Left kidney (tissue), 2 donors: ENCODE measurements around the gene TUBA4A. TPM values are rescaled to one million over a fixed set of nuclear protein-coding genes. Genes with fewer than 3 reads are reported as not detected.
"Not testable (repeated sequence)": the region's sequence is repeated elsewhere in the genome, so short reads cannot be mapped to it uniquely, and the experiment has no call there.

Experiments
- DNase-seq: peaks from one replicate; pipeline ENCODE4 v3.0.0-alpha.2; 2013
- polyA plus RNA-seq: library from polyadenylated mRNA; unstranded; fragments of 120-200 nt; gene quantifications from one replicate; pipeline ENCODE4 v1.2.1, GENCODE V29; 2013; ENCODE audit not compliant: insufficient read length

Gene TUBA4A
- polyA plus RNA-seq, 1 donor, result 25.2 TPM

GRCh38 chr2:219270055-219270372 is 16.3 kb upstream of the TUBA4A start:
- no peak for DNase-seq

GRCh38 chr2:219269362-219270054 is 15.8 kb upstream of the TUBA4A start:
- no peak for DNase-seq

- DNase-seq, result no peak
These were observed 14.6 kb upstream of the TUBA4A start for GRCh38 chr2:219268294-219268693.

- DNase-seq, result no peak
These were observed 13.2 kb upstream of the TUBA4A start for GRCh38 chr2:219266886-219267285.

- DNase-seq, result no peak
These were observed 12.5 kb upstream of the TUBA4A start for GRCh38 chr2:219266232-219266631.

GRCh38 chr2:219261024-219261855 is 7.5 kb upstream of the TUBA4A start:
- no peak for DNase-seq

- not testable (repeated sequence) for DNase-seq
These were observed 5.2 kb upstream of the TUBA4A start for GRCh38 chr2:219258942-219259341.

- no peak for DNase-seq
These were observed 978 bp upstream of the TUBA4A start for GRCh38 chr2:219254590-219255201.

GRCh38 chr2:219252900-219253752 is 592 bp downstream of the TUBA4A start, which contains the start of gene TUBA4B:
Gene TUBA4B (plus strand): TSS chr2:219253243. CDS start chr2:219253408, 165 bp downstream.
- DNase-seq, result no peak

- no peak for DNase-seq
These were observed 1.2 kb downstream of the TUBA4A start for GRCh38 chr2:219252570-219252899.

GRCh38 chr2:219252084-219252483 is 1.6 kb downstream of the TUBA4A start:
- DNase-seq, result no peak

GRCh38 chr2:219251656-219252055 is 2.1 kb downstream of the TUBA4A start:
- DNase-seq, result no peak

GRCh38 chr2:219250049-219250781 is 3.5 kb downstream of the TUBA4A start:
- no peak for DNase-seq

- DNase-seq, result peak; percentile 63
These were observed 4.3 kb downstream of the TUBA4A start for GRCh38 chr2:219249203-219249980.

GRCh38 chr2:219248845-219249202 is 4.9 kb downstream of the TUBA4A start:
- no peak for DNase-seq

GRCh38 chr2:219247678-219248642 is 5.8 kb downstream of the TUBA4A start:
- DNase-seq, result no peak

GRCh38 chr2:219246559-219246958 is 7.2 kb downstream of the TUBA4A start:
- DNase-seq, result no peak

- DNase-seq, result no peak
These were observed 7.9 kb downstream of the TUBA4A start for GRCh38 chr2:219245899-219246230.

GRCh38 chr2:219245148-219245898 is 8.4 kb downstream of the TUBA4A start, which contains the start of the genes GLB1L and STK16:
Gene GLB1L (minus strand): TSS chr2:219245444. CDS start chr2:219243573, 1,871 bp downstream.
Gene STK16 (plus strand): TSS chr2:219245479. CDS start chr2:219246000, 521 bp downstream.
- peak; percentile 93 for DNase-seq
